RPMI8226 (cell line): ENCODE measurements around the gene INHBE.
"Not testable (repeated sequence)": the region's sequence is repeated elsewhere in the genome, so short reads cannot be mapped to it uniquely, and the experiment has no call there.

Source experiments
- DNase-seq: peaks from one replicate; pipeline ENCODE4 v3.0.0-alpha.2; 2015

Gene INHBE

DNA sequence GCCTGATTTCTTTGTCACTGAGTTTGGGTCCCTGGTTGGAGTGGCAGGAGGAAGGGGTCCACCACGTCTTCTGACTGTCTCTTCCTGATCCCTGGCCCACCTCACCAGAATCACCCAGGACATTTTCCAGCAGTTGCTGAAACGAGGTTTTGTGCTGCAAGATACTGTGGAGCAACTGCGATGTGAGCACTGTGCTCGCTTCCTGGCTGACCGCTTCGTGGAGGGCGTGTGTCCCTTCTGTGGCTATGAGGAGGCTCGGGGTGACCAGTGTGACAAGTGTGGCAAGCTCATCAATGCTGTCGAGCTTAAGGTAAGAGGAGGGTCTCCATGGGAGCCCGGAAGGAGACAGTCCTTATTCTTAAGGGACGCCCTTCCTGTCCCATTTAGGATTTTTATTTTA, 45.1 kb downstream of the INHBE start:
- no peak for DNase-seq

GRCh38 chr12:57502311-57502969, 47.3 kb downstream of the INHBE start:
- DNase-seq = not testable (repeated sequence)

GRCh38 chr12:57506541-57506940, 51.4 kb downstream of the INHBE start:
- DNase-seq = not testable (repeated sequence)
